Stimulated activated CD4-positive, alpha-beta T cell treated with anti-CD3 and anti-CD28 coated beads, Interleukin-15, amount 100 ng/mL, for 1 hour (primary cell): ENCODE results near the gene ASPRV1.

Experiments
- DNase-seq, 2 donors: peaks; one replicate each; pipeline ENCODE4 v3.0.0-alpha.2; 2020; ENCODE audit warnings: low read depth in 1 of 2, low spot score in 1 of 2

ASPRV1 gene

DNA sequence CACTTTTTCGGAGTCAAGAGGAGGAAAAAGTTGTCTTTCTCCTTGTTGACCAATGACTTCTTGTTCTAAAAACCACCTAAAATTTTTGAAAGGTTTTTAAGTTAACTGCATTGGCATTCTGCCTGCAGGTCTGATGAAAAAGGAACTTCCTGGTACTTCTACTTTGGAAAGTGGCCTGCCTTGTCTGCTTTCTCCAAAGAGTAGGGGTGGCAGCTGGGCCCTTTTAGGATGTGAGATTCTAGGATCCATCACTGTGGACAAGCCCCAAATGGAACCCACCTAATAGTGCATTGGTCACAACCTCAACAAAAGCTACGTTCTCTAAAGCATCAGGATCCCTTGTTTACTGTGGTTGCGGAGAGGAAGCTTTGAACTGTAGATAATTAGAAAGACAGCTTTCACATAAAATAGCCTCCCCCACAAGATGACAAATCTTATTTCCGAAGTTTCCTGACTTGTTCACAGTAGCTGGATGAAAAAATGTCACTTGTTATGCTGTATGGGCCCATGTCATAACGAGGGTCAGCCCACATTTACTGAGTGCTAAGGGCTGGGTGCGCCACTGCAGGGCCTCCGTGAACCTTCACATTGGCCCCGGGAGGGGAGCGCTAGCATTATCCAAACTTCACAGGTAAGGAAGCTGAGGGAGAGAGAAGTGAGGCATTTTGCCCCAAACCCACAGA, 17.4 kb downstream of the ASPRV1 start:
- DNase-seq: no peak

DNA sequence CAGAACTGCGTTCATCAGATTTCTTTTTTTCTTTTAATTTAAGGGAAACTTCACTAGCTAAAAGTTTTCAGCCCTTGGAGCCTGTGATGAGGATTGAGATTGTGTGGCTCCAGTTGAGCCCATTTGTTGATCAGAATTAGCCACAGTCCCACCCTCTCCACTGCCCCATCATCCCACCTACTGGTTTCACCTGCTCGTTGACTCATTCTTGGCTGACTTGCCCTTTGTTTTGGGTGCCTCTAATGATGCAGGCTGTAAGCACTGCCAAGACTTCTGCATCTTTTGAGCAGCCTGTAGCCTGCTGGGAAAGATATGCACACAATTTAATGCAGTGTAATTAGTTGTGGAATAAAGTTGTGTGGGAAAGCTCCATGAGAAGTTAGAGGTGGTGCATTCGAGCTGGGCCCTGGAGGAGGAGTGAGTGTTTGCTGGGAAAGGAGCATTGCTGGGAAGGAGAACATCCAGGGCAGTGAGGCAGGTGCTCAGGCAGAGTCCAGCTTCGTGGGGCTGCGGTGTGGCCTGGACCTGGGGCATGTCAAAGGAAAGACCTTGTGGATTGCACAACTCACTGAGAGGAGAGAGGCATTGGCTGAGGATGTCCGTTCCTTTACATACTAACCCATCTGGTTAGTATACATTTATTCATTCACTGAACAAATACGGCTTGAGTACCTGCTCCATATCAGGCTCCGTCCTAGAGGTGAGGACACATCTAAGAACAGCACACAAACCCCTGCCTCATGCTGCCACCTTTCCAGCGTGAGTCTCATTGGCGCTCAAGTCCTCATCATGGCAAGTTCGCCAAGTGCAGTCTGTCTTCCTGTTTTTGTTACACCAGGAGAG, 18.2 kb downstream of the ASPRV1 start:
- DNase-seq: no peak

DNA sequence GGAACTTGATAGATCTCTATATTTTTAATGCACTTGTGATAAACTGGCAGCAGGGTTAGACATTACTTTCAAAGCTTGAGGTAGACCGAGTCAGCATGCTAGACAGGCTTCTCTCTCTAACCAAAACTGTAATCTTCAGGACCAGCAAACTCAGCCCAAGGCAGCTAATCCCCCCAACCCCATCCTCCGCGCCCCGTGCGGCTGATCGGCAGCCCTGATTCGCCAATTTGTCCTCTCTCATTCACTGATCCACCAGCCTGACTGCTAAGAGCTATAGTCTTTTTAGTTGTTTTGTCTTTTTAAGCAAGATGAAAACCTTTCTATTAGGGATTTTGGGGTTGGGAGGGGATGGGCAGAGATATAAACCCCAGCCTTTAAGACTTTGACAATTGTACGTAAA, 20.7 kb downstream of the ASPRV1 start:
- no peak for DNase-seq

DNA sequence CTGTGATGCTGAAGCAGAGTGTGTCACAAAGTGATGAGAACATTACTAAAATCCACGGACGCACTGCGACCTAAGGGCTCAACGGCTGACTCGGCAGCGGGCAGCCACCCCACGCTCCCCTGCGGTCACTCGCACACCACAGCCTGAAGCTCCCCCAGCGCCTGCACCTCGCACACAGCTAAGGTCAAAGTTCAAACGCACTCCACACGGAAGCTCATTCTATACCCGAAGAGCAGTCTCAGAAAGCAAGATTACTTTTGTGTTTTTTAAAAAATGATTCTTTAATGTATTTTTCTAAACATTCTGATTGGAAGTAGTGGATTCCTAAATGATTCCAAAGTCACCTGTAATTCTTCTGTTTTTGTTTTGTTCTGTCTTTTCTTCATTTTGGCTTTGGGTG, 21.7 kb downstream of the ASPRV1 start:
- no peak for DNase-seq

DNA sequence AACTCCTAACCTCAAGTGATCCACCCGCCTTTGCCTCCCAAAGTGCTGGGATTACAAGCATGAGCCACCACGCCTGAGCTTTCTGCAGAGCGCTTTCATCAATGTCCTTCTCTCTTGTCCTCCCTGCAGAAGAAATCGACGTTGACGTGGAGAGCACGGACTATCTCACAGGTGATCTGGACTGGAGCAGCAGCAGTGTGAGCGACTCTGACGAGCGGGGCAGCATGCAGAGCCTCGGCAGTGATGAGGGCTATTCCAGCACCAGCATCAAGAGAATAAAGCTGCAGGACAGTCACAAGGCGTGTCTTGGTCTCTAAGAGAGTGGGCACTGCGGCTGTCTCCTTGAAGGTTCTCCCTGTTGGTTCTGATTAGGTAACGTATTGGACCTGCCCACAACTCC, 23.5 kb downstream of the ASPRV1 start:
- no peak for DNase-seq

DNA sequence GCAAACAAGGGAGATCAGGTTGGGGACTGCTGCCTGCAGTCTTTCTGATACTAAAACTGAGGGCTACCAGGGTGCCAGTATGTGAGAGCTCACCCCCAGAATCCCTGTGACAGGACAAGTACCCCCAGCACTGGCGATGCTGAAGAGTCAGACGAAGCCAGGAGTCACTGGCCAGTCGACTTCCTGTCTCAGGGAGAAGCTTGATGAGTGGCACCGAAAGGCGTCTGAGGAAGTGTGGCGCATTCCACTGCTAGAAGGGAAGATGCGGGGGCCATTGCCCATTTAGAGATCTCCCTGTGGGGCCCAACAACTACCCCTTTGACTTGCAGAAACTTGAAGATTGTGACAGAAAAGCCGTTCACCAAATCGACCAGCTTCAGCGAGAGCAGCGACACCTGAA, 24.5 kb downstream of the ASPRV1 start:
- DNase-seq: no peak

DNA sequence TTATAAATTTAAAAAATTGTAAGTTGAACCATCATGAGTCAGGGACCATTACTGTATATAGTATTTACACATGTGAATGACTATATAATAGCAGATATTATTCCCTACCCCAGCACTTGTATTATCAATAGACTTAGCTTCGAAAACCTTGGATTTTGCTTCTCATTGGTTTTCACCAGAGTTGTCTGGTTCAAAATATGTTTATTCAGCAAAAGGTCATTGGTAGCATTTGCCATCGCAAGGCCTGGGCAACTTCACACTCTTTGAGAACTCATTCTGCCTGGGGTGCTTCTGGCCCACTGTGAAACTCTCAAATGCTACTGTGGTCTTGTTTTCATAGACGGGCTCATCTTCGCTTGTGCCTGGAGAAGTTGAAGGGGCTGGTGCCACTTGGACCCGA, 26.4 kb downstream of the ASPRV1 start:
- no peak for DNase-seq

DNA sequence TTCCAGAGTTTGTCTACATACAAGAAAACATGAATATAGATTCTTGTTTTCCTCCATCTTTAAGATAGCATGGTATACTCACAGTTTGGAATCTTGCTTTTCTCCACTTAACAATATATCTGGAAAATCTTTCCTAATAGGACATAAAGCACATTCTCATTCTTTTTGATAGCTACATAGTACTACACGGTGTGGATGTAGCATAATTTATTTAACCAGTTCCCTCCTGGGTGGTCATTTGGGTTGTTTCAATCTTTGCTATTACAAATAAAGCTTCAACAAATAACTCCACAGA, 26.9 kb downstream of the ASPRV1 start:
- no peak for DNase-seq

DNA sequence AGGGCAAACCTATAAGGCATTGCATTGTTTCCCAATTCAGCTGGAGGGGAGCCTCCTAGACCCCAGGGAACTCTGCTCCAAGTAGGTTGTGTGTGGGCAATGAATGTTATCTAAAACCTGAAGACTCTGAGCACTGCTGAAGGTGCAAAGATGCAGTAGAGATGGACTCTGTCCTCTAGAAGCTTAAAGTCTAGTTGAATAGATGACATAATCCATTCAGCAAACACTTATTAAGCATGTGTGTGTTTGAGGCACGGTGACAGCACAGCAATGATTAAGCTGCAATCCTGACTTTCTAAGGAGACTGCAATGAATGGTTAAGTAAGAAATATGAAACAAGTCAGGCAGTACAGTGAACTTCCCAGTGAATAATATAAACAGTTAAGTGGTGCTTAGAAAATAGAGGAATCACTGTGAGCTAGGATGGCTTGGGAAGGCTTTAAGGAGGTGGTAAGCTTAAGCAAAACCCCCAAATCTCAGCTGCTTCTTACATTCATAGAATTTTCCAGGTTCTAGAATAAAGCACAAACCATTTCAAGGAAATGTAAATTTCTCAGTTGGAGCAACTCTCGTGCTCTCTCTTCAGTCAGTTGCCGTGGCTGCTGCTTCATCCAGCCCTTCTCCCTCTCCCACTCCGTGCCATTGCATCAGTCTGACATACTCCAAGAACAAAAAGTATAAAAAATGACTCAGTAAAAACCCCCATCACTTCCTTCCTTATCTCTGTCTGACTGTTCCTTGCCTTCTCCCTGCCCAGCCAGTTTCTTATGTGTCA, 27.4 kb downstream of the ASPRV1 start:
- DNase-seq: no peak

DNA sequence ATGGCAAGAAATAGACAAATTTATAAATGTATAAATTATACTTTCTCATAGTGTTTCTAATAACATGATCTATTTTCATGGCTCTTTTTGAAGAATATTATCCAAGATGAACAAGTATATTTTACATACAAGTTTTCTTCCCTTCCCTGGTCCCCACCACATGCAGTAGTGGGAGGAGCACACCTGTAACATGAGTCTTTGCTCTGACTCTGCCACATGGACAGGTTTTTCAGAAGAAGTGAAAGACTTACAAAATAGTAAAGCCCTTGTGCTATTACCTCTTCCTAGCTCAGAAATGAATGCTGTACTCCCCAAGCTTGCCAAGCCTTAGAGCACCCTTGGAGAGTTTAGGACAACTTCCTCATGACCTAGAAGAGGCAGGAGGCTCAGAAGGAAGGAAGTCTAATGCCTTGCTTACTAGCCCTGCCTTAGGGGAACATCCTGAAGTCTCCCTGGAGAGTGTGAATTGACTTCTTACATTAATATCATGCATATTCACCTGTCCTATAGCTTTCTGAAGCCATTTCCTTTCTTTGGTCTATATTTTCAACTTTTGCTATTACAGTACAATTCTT, 28.1 kb downstream of the ASPRV1 start:
- no peak for DNase-seq

DNA sequence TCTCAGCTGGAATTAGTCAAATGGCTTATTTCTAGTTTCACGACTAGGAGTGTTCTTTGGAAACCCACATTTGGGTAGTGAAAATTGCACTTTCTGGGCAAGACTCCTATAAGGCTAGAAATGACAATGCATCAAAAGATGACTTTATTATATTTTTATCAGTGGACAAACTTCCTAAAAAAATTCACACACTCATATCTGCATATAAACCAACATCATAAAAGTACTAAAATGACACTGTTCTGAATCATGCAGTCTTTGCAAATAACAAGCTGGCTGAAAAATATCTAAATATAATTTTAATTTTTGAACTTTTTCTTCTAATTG, 28.9 kb downstream of the ASPRV1 start:
- DNase-seq: no peak

DNA sequence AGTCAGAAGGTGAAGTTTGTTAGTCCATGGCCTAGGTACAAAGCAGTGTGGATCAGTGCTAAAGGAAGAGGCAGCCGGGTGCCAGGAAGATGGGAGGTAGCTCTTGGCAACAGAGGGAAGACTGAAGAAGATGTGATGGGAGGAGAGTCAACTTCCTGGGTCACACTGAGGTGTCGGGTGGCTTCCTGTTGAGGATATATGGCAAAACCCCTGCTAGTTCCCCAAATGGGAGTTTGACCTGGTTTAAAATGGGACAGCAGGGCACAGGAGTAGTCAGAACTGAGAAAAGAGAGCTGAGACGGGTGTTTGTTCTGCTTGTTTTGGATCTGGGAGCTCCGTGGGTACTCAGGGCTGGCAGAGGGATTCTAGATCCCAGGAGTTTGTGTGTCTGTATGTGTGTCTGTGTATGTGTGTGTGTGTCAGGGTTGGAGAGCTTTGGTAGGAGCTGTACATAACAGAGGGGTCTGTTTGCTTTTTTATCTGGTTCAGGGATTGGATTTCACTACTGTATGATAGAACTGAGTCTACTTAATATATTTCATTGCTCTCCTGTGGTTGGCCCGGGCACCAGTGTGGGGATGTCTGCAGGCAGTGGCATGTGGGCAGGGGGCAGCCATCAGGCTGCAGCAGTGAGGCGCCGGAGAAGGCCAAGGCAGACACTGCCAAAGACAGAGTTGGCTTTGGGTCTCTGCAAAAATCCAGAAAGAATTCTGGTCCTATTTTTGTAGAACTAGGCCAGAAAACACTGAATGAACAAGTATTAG, 29.4 kb downstream of the ASPRV1 start:
- no peak for DNase-seq

DNA sequence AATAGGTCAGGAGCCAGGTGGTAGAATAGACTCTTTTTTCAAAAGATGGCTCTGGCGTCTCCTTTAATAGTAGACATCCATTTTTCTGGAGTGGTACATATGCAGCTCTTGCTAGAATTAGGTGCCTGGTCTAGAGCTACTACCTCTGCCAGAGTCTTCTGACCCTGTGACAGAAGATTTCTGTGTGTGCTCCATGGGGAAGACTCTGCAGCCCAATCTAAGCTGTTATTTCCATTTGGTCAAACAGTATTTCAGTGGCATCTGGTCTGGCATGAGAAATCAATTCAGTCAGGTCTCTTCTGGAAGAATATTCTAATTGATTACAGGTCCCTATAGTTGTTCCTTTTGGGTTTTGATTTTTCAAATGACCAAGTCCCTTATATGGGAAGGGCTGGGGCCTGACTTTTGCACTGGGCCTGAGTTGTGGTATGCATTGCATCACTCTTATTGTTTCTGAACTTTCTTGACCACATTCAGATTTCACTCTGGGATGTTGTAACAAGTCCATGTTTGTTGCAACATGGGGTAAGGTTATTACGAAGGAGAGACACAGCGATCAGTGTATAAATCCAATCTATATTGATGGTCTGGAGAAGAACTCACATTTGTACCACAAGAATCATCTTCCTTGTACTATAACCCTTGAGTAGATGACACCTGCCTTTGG, 34.4 kb downstream of the ASPRV1 start:
- DNase-seq: no peak

DNA sequence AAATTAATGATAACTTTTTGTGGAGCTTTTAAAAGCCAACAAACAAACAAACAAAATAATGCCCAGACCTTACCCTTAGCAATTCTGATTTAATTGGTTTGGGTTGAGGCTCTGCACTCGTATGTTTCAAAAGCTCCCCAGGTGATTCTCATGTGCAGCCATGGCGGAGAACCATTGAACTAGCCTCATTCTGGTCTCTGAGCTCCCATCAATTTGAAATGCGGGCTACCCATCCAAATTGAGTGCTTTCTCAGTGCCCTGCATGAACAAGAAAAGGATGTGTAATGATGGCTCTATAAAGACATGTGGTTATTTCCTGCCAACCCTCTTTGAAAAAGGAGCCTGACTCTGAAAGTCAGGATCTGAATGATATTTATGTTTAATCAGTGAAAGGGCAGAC, 38.3 kb downstream of the ASPRV1 start:
- no peak for DNase-seq

DNA sequence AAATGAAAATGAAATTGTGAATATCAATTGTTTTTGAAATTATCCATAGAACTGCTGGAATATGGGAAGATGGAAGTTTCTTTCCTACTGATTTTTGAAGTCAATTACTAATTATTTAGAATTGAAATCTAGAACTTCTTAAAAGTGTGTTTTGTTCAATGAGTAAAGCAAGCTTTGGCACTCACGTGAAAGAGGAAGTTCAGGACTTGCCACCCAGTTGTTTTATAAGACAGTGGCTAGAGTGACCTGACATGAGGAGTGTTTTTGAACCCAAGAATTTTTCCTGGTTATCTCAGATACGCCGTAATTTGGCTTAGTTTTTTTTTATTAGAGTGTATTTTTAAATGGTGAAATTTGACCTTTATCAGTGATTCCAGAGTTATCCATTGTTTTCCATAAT, 43.0 kb downstream of the ASPRV1 start:
- no peak for DNase-seq

DNA sequence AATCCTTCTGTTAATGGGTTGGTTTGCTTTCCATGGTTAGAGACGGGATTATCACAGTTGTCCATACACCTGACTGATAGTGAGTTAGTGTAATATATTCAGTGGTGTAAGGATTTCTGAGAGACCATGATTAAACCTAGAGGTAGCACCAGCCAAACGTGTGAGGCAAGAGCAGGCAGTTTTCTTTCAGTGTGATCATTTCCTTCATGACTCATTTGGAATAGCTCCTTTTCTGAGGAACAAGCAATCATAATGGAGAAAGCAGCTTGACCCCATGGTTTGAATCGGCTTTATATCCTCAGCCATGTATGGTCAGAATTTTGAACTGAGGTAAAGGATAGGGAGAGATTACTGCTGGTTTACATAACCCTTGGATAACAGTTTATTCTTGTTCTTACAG, 43.6 kb downstream of the ASPRV1 start:
- no peak for DNase-seq

DNA sequence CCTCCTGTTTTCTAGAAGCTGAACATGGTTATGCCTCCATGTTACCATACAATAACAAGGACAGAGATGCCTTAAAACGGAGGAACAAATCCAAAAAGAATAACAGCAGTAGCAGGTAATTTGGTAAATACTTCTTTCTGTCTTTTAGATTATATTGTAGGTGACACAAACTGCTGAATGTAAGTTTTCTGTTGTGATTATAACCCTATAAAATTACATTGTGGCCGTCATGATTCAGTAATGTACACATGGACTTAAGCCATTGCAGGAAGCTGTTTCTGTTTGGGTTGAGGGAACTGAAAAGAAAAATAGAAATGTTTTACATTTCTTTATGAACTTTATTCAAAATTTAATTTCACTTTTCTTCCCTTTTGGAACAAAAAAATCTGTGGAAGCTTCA, 45.3 kb downstream of the ASPRV1 start:
- no peak for DNase-seq

DNA sequence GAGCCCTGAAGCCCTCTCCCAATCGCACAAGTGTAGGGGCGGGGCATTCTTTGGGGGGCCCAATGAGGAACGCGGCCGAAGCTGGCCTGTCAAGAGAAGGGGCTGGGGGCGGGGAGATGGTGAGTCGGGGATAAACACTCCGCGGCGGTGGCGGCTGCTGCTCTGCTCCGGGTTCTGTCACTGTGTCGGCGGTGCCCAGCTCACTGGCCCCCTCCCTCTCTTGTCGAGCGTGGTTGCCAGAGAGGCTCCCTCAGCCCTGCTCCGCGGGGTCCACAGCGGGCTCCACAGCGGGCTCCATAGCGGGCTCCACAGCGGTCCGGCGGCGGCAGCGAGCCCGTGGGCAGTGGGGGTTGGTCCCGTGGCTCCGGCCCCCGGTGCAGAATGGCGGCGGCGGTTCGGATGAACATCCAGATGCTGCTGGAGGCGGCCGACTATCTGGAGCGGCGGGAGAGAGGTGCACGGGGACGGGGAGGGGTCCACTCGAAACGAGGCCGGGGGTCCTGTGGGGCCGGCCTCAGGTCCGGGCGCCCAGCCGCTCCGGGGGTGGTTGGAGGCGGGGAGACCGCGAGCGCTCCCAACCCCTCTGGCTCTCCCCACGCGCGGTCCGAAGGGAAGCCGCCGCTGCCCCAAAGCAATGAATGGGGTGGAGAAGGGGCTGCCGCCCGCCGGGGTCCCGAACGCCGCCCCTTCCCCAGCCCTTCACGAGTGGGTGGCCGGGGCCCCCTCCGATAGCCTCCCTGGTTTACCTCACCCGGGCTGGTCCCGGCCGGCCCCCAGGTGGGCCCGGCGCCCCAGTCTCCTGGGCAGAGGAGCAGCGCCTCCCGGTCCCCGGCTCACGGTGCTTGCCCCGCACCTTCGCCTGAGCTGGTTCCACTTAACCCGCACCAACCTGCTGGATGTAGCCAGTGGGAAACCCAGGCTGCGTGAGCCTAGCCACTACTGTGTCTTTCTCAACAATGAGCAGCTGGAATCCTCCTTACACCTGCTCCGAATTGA, 46.2 kb downstream of the ASPRV1 start, which contains the start of gene MXD1:
Gene MXD1 (plus strand): TSS at position 160 of the 996 bp plus-strand sequence. CDS start 222 bp downstream, at position 382.
- DNase-seq: peak; percentile 6 to 97

DNA sequence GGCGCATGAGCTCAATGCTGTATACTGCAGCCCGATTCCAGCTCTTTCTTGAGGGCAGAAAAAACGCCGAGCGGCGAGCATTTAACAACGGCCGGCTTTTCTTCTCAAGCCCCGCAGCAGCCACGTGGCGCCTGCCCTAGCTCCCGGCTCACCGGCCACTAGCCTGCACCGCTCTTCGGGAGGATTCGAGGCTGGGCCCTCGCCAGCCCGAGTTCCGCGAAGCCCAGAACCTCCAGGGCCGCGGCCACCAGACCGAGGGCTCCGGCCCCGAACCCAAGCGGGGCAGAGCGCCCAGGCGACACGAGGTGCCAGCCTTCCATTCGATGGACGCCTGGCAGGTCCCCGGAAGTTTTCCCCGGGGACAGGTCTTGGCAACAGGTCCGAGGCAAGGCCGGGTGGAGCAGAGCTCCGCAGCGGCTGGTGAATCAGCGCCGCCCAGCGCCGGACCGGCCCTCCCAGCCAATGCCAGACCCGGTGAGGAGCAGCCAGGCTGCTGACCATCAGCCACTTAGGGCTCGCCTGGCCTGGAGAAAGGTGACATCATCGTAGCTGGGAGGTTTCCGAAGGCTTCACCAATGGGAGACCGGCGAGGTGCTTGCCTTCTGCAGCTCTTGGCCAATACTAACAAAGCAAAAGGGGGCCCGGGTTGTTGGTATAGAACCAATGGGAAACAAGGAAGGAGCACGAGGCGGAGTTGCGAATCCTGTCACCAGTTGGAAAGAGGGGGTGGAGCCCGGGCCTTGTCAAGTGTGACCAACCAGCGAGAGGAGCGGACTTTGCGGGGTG, 47.1 kb downstream of the ASPRV1 start:
- DNase-seq: peak in 1 of 2 donors; percentile 99
